NT2/D1 (cell line): ENCODE measurements around the gene GTF2A1L.
"Not testable (repeated sequence)": the region's sequence is repeated elsewhere in the genome, so short reads cannot be mapped to it uniquely, and the experiment has no call there.

Experiments
- SUZ12 ChIP-seq: IDR thresholded peaks from 2 replicates; pipeline ENCODE4 v1.6.1; 2011; ENCODE audit not compliant: insufficient read length, insufficient read depth; ENCODE audit errors: extremely low read depth
- YY1 ChIP-seq: IDR thresholded peaks from 2 replicates; pipeline ENCODE4 v1.6.1; 2011; ENCODE audit not compliant: insufficient read length, insufficient read depth

DNA sequence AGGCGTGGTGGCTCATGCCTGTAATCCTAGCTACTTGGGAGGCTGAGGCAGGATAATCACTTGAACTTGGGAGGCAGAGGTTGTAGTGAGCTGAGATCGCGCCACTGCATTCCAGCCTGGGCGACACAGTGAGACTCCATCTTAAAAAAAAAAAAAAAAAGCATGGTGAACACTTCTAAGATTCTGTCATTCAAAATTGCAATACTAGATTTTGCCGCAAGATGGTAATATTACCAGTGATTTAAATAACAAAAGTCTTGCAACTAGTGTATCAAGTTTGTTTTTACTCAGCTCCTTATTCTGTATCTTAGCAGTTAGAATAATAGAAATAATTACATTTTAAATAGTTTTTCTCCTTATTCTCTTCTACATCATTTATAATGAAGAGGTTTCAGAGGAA is 5.0 kb downstream of the GTF2A1L start:
- not testable (repeated sequence) for TF ChIP-seq YY1, SUZ12
